ES-I3 (cell line): Measurements from ENCODE around the gene S100A3.
A peak's percentile ranks its signal among the peaks of the same experiment; 100 is the strongest.

Experiments used
- H3K36me3 ChIP-seq: 2 replicates; pipeline ENCODE4 v1.6.1; 2013; ENCODE audit warnings: mild to moderate bottlenecking, low read length, control low read depth, moderate library complexity; ENCODE audit not compliant: insufficient read depth
- H3K4me1 ChIP-seq: 2 replicates; pipeline ENCODE4 v1.6.1; 2013; ENCODE audit warnings: mild to moderate bottlenecking, control low read depth, low read length; ENCODE audit not compliant: insufficient read depth
- H3K9ac ChIP-seq: 2 replicates; pipeline ENCODE4 v1.6.1; 2013; ENCODE audit warnings: low read depth, mild to moderate bottlenecking, low read length, moderate library complexity
- H3K9me3 ChIP-seq: 2 replicates; pipeline ENCODE4 v1.6.1; 2013; ENCODE audit warnings: mild to moderate bottlenecking, low read length, moderate library complexity; ENCODE audit not compliant: control insufficient read depth, insufficient read depth

Gene S100A3

DNA sequence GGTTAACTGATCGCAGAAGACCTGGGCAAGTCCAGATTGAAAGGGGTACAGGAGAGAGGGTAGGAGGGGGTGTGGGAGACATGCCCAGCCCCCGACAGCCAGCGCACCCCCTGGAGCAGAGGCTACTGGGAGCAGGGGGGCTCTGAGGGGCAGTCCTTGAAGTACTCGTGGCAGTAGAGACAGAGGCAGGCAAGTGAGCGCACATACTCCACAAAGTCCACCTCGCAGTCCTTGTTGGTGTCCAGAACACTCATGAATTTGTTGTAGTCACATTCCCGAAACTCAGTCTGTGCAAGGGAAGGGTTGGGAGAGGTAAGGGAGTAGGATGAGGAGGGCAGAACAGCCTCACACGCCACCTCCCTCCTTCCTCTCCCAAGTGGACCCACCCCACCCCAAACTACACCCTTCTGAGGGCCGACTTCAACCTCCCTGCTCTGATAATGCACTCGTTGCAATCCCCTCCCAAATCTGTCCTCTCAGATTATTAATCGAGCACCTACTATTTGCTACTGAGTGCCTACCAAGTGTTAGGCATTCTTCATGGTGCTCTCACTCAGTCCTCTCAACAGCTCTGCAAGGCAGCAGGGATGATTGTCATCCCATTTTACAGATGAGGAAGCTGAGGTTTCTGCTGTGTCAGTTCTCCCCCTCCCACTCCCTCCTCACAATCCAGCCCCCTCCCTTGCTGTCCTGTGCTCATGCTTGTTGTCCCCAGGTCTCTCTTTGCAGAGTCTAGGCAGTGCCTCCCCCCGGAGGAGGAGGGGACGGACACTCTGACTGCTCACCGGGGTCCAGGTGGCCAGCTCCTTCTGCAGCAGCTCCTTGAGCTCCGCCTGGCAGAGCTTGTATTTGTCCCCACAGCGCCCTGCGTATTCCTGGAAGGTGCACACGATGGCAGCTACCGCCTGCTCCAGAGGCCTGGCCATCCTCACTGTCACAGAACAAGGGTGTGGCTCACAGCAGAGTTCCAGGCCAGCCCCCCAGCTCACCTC lies 1.2 kb downstream of the S100A3 start:
- Histone ChIP-seq H3K4me1 (peaks cover 60% of the 10 kb centered on the region), H3K9me3 (no peaks in the 10 kb centered on the region), H3K9ac (no peak overlapping the region)

DNA sequence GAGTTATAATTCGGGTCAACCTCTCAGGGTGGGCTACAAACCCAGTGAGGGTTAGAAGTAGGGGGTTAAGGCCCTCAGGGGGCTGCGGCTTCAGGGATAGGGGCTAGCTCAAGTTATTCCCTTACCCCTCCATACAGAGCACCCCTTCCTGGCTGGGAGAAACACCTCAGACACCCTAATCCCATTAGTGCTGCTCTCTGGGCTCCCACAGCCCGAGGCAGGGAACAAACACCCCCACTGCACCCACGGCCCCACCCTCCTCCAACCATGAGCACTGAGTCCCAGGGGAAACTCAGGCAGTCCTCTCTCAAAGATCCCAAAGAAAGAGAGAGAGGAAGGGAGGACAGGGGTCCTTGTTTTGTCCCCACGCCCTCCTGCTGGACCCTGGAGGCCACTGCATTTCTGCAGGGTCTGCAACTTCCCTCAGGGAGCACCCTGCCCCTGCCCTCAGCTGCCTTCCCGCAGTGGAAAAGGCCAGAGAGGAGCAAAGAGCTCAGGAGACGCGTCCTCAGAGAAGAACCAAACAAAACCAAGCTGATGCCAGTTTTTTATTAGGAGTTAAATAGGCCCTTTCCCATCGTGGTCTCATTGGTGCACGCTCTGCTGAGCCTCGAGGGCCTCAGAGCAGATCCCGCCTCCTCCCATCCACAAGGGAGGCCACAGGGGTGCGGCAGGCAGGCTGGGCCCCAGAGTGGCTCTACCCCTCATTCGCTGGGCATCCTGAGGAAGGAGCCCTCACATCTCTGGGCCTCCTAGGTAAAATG lies 2.1 kb downstream of the S100A3 start:
- H3K9me3 ChIP-seq, result no peaks in the 10 kb centered on the region
- H3K4me1 ChIP-seq, result peaks cover 69% of the 10 kb centered on the region
- no peak overlapping the region for H3K9ac ChIP-seq
- no peaks in the 10 kb centered on the region for H3K36me3 ChIP-seq

More for the DNA sequence above, 1.2 kb downstream of the S100A3 start:
- no peaks in the 10 kb centered on the region for H3K36me3 ChIP-seq

DNA sequence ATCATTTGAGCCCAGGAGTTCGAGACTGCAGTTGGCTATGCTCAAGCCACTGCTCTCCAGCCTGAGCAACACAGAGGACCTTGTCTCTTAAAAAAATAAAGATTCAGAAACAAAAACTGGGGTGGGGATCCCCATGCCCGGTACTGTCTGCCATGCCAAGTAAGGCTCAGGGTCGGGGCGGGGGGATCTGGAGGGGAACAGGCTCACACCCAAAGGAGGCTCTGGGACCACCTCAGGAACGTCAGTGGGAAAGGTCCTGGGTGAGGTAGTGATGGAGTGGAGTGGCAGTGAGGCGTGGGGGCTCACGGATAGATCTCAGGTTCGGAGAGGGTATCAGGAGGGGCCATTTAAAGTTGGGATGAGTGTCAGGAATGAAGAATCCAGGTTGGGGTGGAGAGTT lies 2.7 kb downstream of the S100A3 start:
- H3K4me1 ChIP-seq, result peaks cover 73% of the 10 kb centered on the region
- no peaks in the 10 kb centered on the region for H3K9me3 ChIP-seq
- no peaks in the 10 kb centered on the region for H3K36me3 ChIP-seq
- H3K9ac ChIP-seq, result no peak overlapping the region

DNA sequence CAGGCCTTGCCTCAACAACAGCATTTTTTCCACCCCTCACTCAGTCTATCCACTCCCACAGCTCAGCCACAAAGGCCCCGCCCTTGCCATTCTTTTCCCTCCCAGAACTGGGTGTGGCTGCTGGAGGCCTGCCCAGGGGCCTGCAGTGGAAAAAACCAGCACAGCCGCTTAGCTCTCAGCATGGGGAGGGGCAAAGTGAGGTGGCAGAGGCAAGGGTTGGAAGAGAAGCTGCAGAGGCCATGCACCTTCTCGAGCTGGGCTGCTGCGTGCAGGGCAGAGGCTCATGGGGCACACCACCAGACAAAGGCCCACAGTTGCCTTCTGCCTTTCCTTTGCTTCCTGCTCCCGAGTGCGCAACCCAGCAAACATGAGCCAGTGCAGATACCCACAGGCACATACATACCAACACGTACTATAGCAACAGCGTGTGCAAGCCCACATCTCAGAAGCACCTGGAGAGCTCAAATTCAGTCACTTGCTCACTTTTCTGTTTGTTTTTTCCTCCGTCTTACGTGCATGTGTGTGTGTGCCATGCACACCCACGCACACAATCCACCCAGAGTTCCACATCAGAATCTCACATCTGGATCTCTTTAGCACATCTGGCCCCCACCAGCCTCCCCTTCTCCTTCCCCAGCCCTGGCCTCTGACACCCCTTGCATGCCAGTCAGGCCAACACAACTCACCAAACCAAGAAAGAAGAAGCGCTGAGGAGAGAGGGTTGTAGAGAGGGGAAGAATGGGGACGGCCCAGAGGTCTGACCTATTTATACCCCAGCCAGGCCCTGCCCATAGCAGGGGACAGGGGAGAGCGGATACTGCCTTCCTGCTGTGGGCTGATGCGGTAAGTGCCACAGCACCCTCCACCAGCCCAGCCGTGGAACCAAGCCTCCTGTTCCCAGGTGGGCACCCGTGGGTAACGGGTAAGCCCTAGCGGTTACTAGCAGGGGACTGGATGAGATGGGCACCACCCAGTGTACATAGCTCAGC lies 3.7 kb downstream of the S100A3 start, which contains the start of gene S100A4:
TSS of gene S100A4 (minus strand) at position 740 of the 989 bp plus-strand sequence. CDS start 1,012 bp downstream, outside the sequence.
- peak within 1 kb of the TSS; percentile 41 for H3K9ac ChIP-seq
- no peaks in the 10 kb centered on the region for H3K9me3 ChIP-seq
- H3K4me1 ChIP-seq, result peaks cover 65% of the 10 kb centered on the region
- no peaks in the 10 kb centered on the region for H3K36me3 ChIP-seq

DNA sequence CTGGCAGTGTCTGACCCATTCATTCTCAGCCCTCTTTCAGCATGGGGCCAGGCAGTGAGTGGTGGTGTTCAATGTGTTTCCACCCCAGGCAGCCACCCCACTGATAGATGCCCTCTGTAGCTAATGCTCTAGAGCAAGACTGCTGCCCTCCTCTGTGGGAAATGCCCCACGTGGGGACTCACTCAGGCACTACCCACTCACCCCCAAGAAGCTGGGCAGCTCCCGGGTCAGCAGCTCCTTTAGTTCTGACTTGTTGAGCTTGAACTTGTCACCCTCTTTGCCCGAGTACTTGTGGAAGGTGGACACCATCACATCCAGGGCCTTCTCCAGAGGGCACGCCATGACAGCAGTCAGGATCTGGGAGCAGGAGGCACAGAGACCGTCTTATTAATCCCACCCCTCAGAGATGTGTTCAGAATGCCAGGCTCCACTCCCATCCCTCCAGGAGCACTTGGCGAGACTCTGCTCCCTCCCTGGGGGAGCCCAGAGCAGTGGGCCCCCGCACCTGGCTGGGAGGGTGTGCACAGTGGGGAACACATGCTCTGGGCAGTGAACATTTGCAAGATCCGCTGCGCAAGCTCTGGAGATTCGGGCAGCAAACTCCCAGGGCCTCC lies 4.5 kb downstream of the S100A3 start:
- Histone ChIP-seq H3K4me1 (peaks cover 57% of the 10 kb centered on the region), H3K9ac (peak overlapping the region; percentile 41; the same call in 1 of the 2 replicates), H3K9me3 (no peaks in the 10 kb centered on the region), H3K36me3 (no peaks in the 10 kb centered on the region)

DNA sequence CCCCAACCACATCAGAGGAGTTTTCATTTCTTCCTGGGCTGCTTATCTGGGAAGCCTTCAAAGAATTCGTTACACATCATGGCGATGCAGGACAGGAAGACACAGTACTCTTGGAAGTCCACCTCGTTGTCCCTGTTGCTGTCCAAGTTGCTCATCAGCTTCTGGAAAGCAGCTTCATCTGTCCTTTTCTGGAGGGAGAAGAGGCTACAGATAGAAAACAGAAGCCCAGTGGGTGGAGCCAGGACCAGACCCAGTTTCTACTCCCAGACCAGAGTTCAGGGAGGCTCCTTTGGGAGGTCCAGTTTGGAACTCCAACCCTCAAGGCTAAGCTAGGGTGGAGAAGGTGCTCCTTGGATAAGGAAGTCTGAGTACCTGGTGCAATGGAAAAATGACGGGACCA lies 5.3 kb downstream of the S100A3 start:
- no peak overlapping the region for H3K9ac ChIP-seq
- no peaks in the 10 kb centered on the region for H3K36me3 ChIP-seq
- no peaks in the 10 kb centered on the region for H3K9me3 ChIP-seq
- H3K4me1 ChIP-seq, result peaks cover 49% of the 10 kb centered on the region

DNA sequence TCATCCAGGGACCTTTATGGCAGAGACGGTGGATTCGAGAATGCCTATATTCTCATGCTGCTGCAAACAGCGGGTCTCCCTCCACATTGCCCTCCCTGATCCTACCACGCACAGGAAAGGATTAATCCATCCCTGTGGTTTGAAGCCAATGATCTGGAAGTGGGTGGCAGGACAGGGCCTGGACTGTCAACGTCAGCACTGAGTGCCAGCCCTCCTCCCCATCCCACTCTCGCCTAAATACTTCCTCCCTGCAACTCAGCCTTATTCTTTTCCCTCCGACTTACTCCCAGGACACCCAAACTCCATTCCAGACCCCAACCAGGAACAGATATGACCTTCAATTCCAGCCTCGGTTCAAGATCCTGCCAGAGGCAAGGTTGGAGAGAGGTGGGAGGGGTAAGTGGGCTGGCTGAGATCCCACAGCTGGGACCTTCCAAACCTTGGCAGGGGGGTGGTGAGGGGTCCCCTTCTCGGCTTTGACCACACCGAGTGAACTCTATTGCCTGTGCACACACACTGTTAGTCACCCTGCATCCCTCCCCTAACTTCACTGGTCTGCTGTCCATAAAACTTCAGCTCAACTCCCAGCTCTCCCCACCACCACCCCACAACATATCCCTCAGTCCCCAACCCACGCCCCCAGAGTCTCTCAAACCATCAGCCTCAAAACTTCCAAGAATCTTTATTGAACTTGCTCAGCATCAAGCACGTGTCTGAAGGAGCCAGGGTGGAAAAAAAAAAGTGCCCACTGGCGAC lies 5.9 kb downstream of the S100A3 start:
- Histone ChIP-seq H3K36me3 (no peaks in the 10 kb centered on the region), H3K9me3 (no peaks in the 10 kb centered on the region), H3K4me1 (peaks cover 44% of the 10 kb centered on the region), H3K9ac (no peak overlapping the region)

DNA sequence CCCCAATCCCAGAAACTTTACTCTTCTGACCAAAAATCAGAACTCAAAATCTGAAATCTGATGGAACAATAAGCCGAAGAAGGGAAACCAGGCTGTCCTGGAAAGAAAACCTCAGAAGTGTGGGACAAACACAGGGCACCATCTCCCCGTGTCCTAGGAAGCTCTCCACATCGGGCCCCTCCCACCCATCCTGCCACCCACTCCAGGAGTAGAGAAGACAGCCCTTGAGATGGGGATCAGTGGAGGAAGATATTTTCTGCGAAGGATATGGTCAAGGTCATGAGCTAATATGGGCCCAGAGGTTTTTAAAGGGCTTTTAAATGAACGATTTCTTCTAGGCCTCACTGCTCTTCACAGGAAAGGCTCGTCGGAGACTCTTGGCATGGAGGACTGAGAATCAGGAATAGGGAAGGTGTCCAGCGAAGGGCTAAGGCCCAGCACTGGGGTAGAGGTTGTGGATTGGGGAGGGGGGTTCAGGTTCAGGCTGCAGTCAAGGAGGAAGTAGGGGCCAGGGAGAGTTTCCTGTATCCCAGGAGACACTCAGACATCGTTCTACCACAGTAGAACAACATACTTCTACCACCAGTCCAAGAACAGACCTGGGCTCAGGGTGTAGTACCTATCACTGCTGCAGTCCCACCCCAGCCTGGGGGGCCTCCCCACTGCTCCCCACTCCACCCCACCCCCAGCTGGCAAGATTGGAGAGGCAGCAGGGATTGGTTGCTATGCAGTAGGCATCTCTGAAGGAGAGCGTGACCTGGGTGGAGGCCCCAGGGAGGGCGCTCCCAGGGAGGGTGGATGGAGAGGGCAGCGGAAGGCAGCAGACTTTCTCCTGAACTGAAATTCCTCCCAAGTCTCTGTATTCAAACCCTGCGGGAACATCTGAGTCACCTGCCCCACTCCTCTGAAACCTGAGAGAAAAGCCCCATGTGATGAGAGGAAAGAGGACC lies 7.1 kb downstream of the S100A3 start:
- Histone ChIP-seq H3K9ac (no peak overlapping the region), H3K4me1 (peaks cover 35% of the 10 kb centered on the region), H3K36me3 (no peaks in the 10 kb centered on the region), H3K9me3 (no peaks in the 10 kb centered on the region)

DNA sequence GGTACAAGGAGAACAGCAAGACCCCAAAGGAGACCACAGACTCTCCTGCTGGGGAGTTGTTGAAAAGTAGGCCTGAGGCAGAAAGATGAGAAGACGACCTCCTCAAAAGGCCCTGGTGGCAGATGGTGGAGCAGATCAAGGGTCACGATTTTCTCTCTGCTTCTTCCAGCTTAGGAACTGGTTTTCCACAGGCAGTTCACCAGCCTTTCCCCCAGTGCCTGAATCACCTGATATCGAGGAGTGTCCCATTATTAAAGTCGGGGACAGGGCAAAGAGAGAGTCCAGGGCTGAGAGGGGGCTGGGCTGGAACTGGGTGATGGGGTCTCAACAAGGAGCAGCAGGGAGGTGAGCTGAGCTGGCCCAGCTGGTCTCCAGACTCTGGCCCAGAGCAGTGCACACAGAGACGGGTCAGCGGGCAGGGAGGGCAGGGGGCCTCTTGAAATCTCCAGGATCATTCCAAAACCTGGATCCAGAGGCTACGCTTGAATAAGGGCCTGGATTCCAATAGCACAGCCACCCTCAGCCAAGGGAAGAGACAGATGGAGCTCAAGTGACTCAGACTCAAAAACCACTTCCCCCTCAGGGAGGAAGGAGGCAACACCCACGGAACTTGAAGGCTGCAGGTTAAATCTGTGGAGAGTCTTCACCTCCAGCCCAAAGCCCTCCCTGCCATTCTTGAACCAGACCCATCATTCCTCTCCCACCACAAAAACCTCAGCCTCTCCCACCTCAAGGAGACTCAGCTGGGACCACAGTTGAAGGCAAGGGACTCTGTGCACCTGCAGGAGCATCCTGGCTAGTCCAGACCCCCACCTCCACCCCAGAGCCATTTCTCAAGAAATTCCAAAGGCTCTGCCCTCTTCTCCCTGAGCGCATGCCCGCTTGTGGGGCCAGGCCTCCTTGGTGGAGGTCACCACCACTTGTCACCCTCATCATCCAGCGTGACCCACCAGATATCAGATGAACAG lies 8.4 kb downstream of the S100A3 start, which contains the start of gene S100A5:
TSS of gene S100A5 (minus strand) at position 541 of the 968 bp plus-strand sequence. CDS start 743 bp downstream, outside the sequence.
- H3K9me3 ChIP-seq, result no peaks in the 10 kb centered on the region
- no peak within 1 kb of the TSS for H3K9ac ChIP-seq
- no peaks in the 10 kb centered on the region for H3K36me3 ChIP-seq
- peaks cover 28% of the 10 kb centered on the region for H3K4me1 ChIP-seq

DNA sequence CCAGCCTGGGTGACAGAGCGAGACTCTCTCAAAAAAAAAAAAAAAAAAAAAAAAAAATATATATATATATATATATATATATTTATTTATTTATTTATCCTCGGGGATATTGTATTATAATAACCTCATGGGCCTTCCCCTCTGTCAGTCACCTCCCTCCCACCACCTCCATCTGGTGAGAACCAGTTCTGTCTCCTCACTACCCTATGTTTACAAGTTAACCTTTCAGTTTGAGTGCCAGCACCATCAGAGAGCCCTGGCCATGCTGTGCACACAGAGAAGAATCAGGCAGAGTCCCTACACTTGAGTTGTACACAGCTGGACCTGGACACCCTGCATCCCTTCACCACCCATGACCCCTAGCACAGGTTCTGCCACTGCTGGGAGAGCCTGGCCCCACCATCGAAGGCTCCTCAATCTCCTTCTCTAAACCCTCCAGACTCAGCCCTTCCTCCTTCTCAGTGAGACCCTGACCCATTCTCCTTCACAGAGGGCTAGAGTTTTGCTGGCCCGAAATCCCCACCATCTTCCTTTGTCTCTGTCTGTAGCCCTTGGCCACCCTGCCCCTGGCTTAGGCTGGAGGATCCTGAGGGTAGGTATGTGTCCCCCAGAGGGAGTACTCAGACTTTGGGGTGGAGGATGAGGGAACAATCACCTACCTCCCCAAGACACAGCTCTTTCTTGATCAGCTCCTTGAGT lies 9.5 kb downstream of the S100A3 start:
- H3K4me1 ChIP-seq, result peaks cover 28% of the 10 kb centered on the region
- H3K9ac ChIP-seq, result no peak overlapping the region
- H3K36me3 ChIP-seq, result no peaks in the 10 kb centered on the region
- H3K9me3 ChIP-seq, result no peaks in the 10 kb centered on the region
